COLO668 (cell line): ENCODE measurements around the gene TAOK1.
"Not testable (repeated sequence)": the region's sequence is repeated elsewhere in the genome, so short reads cannot be mapped to it uniquely, and the experiment has no call there.

ENCODE experiments used
- DNase-seq: peaks from one replicate; lab custom pipeline; 2025; ENCODE audit not compliant: unreplicated experiment; lab: John Stamatoyannopoulos, UW

TAOK1 gene

GRCh38 chr17:29443041-29443739 is 53.0 kb downstream of the TAOK1 start:
- DNase-seq, result no peak

GRCh38 chr17:29444589-29444988 is 54.4 kb downstream of the TAOK1 start:
- no peak for DNase-seq

- no peak for DNase-seq
Measured at GRCh38 chr17:29445844-29446243, 55.7 kb downstream of the TAOK1 start.

GRCh38 chr17:29449865-29450671 is 59.9 kb downstream of the TAOK1 start:
- no peak for DNase-seq

GRCh38 chr17:29451121-29451742 is 61.1 kb downstream of the TAOK1 start:
- no peak for DNase-seq

GRCh38 chr17:29458066-29458465 is 67.9 kb downstream of the TAOK1 start:
- DNase-seq, result no peak

- DNase-seq, result no peak
Measured at GRCh38 chr17:29461483-29462206, 71.5 kb downstream of the TAOK1 start.

- DNase-seq, result no peak
Measured at GRCh38 chr17:29469276-29469675, 79.1 kb downstream of the TAOK1 start.

GRCh38 chr17:29473437-29473836 is 83.3 kb downstream of the TAOK1 start:
- not testable (repeated sequence) for DNase-seq

GRCh38 chr17:29474297-29474696 is 84.1 kb downstream of the TAOK1 start:
- DNase-seq, result no peak

GRCh38 chr17:29475891-29476290 is 85.7 kb downstream of the TAOK1 start:
- no peak for DNase-seq

GRCh38 chr17:29480249-29480928 is 90.2 kb downstream of the TAOK1 start:
- DNase-seq, result not testable (repeated sequence)

- DNase-seq, result no peak
Measured at GRCh38 chr17:29483503-29483902, 93.3 kb downstream of the TAOK1 start.

GRCh38 chr17:29495011-29495410 is 104.8 kb downstream of the TAOK1 start:
- no peak for DNase-seq

- DNase-seq, result no peak
Measured at GRCh38 chr17:29504711-29505110, 114.5 kb downstream of the TAOK1 start.

- DNase-seq, result no peak
Measured at GRCh38 chr17:29505836-29506235, 115.7 kb downstream of the TAOK1 start.

GRCh38 chr17:29510953-29511352 is 120.8 kb downstream of the TAOK1 start:
- no peak for DNase-seq

- no peak for DNase-seq
Measured at GRCh38 chr17:29514792-29515191, 124.6 kb downstream of the TAOK1 start.

- DNase-seq, result no peak
Measured at GRCh38 chr17:29518359-29518758, 128.2 kb downstream of the TAOK1 start.

GRCh38 chr17:29524692-29525091 is 134.5 kb downstream of the TAOK1 start:
- DNase-seq, result no peak

- DNase-seq, result no peak
Measured at GRCh38 chr17:29526322-29526721, 136.2 kb downstream of the TAOK1 start.
